PC-3 (cell line): ENCODE results near the gene TMIGD1. TPM values are rescaled to one million over a fixed set of nuclear protein-coding genes. Genes with fewer than 3 reads are reported as not detected.
A peak's percentile ranks its signal among the peaks of the same experiment; 100 is the strongest.

Experiments
- ATAC-seq: fragments of 200-7000 bp; cut with Tn5 transposase; 2 replicates; pipeline ENCODE4 v1.9.1; 2020; ENCODE audit warnings: mild to moderate bottlenecking, moderate library complexity
- BruUV-seq: library from RNA; stranded (reverse); fragments of 400-500 nt; replicated peaks from 2 replicates; lab custom pipeline; 2021; lab: Mats Ljungman, UMichigan
- CTCF ChIA-PET: fragments of 300-600 bp; sonication (Branson Sonifier 250); formaldehyde crosslinking; loops from one replicate; lab custom pipeline; 2022; ENCODE audit warnings: antibody characterized with exemption; lab: Charles Lee
- POLR2A ChIA-PET: fragments of 300-600 bp; sonication (Branson Sonifier 250); formaldehyde crosslinking; loops from one replicate; lab custom pipeline; 2022; ENCODE audit warnings: antibody characterized with exemption; ENCODE audit not compliant: unreplicated experiment; lab: Charles Lee
- DNase-seq: peaks from one replicate; pipeline ENCODE4 v3.0.0-alpha.2; 2015
- H2AFZ ChIP-seq: fragments of 300-600 bp; sonication (generic); 2 replicates; pipeline ENCODE4 v1.6.0; 2016; ENCODE audit warnings: antibody characterized with exemption, low read length
- H3F3A ChIP-seq: fragments of 300-600 bp; sonication (generic); one replicate; pipeline ENCODE4 v1.6.0; 2017; ENCODE audit warnings: antibody characterized with exemption, low read length, control low read depth, mild to moderate bottlenecking; ENCODE audit not compliant: unreplicated experiment
- H3K27ac ChIP-seq: fragments of 300-600 bp; sonication (generic); 2 replicates; pipeline ENCODE4 v1.5.1; 2016; ENCODE audit warnings: mild to moderate bottlenecking, low read length
- H3K27me3 ChIP-seq: fragments of 300-600 bp; sonication (generic); 2 replicates; pipeline ENCODE4 v1.6.1; 2016; ENCODE audit warnings: low read length, mixed read lengths
- H3K36me3 ChIP-seq: fragments of 300-600 bp; sonication (generic); 2 replicates; pipeline ENCODE4 v1.6.1; 2016; ENCODE audit warnings: low read depth, mixed run types, low read length, mixed read lengths
- H3K4me1 ChIP-seq: fragments of 300-600 bp; sonication (generic); 2 replicates; pipeline ENCODE4 v1.5.1; 2016; ENCODE audit warnings: low read length; ENCODE audit not compliant: insufficient read depth
- H3K4me2 ChIP-seq: fragments of 300-600 bp; sonication (generic); 2 replicates; pipeline ENCODE4 v1.6.0; 2016; ENCODE audit warnings: low read length
- H3K4me3 ChIP-seq: fragments of 300-600 bp; sonication (generic); 2 replicates; pipeline ENCODE4 v1.5.1; 2016; ENCODE audit warnings: mild to moderate bottlenecking, low read length, mixed read lengths
- H3K79me2 ChIP-seq: fragments of 300-600 bp; sonication (generic); 2 replicates; pipeline ENCODE4 v1.6.1; 2017; ENCODE audit warnings: low read length, mixed read lengths
- H3K9ac ChIP-seq: fragments of 300-600 bp; sonication (generic); 2 replicates; pipeline ENCODE4 v1.6.0; 2016; ENCODE audit warnings: mild to moderate bottlenecking, low read length
- H3K9me2 ChIP-seq: fragments of 300-600 bp; sonication (generic); replicated peaks from 2 replicates; pipeline ENCODE4 v1.6.1; 2016; ENCODE audit warnings: mixed run types, low read length, mixed read lengths
- H3K9me3 ChIP-seq: fragments of 300-600 bp; sonication (generic); 2 replicates; pipeline ENCODE4 v1.6.1; 2016; ENCODE audit warnings: low read length, mixed read lengths
- H4K20me1 ChIP-seq: fragments of 300-600 bp; sonication (generic); 2 replicates; pipeline ENCODE4 v1.6.1; 2016; ENCODE audit warnings: low read length, mixed read lengths
- CTCF ChIP-seq: fragments of 300-600 bp; sonication (generic); conservative IDR thresholded peaks from 2 replicates; pipeline ENCODE4 v1.5.1; 2017; ENCODE audit warnings: antibody characterized with exemption, low read depth, mild to moderate bottlenecking, low read length
- EZH2 ChIP-seq: fragments of 300-600 bp; sonication (generic); IDR thresholded peaks from one replicate; pipeline ENCODE4 v1.6.1; 2017; ENCODE audit warnings: antibody characterized with exemption, mild to moderate bottlenecking, low read length; ENCODE audit not compliant: unreplicated experiment
- EZH2phosphoT487 ChIP-seq: fragments of 300-600 bp; sonication (generic); IDR thresholded peaks from 2 replicates; pipeline ENCODE4 v1.6.1; 2018; ENCODE audit warnings: mild to moderate bottlenecking, antibody characterized with exemption, low read length, borderline replicate concordance
- intact Hi-C: fragments of 100-400 bp; cut with micrococcal nuclease; formaldehyde crosslinking; loops from 2 replicates; pipeline ENCODE4 v1.9.0; 2023
- total RNA-seq: library from RNA; depleted of rRNA; stranded (reverse); fragments of >200 nt; gene quantifications from 2 replicates; pipeline ENCODE4 v1.2.3, GENCODE V29; 2014

Gene TMIGD1
- total RNA-seq, 1 experiment from 2014 or later, result not detected

- Histone ChIP-seq H3K27me3 (no peaks in the 10 kb centered on the region), H2AFZ (no peak overlapping the region), H4K20me1 (no peaks in the 10 kb centered on the region), H3K4me1 (no peaks in the 10 kb centered on the region), H3K27ac (no peak overlapping the region), H3K9me3 (no peaks in the 10 kb centered on the region), H3F3A (no peaks in the 10 kb centered on the region), H3K36me3 (peaks cover 19% of the 10 kb centered on the region), H3K4me3 (no peak overlapping the region), H3K4me2 (no peak overlapping the region), H3K9me2 (no peaks in the 10 kb centered on the region), H3K9ac (no peak overlapping the region), H3K79me2 (no peaks in the 10 kb centered on the region)
- intact Hi-C loops, result no loop called here
- TF ChIP-seq CTCF (no peak), EZH2 (no peak), EZH2phosphoT487 (no peak)
- ATAC-seq (no peak), DNase-seq (no peak)
- BruUV-seq, result no TSS peak
- ChIA-PET POLR2A (no interaction called here), CTCF (no interaction called here)
Measured at GRCh38 chr17:30275911-30276310, 57.9 kb downstream of the TMIGD1 start.

- Histone ChIP-seq H3K9ac (no peak overlapping the region), H3K79me2 (no peaks in the 10 kb centered on the region), H3F3A (no peaks in the 10 kb centered on the region), H3K9me2 (no peaks in the 10 kb centered on the region), H3K36me3 (peaks cover 19% of the 10 kb centered on the region), H3K4me3 (no peak overlapping the region), H2AFZ (no peak overlapping the region), H4K20me1 (no peaks in the 10 kb centered on the region), H3K4me1 (no peaks in the 10 kb centered on the region), H3K27ac (no peak overlapping the region), H3K4me2 (no peak overlapping the region), H3K9me3 (no peaks in the 10 kb centered on the region), H3K27me3 (no peaks in the 10 kb centered on the region)
- CTCF ChIA-PET, result no interaction called here
- ATAC-seq (no peak), DNase-seq (no peak)
- POLR2A ChIA-PET, result no interaction called here
- intact Hi-C loops, result no loop called here
- TF ChIP-seq EZH2, result no peak
- TF ChIP-seq CTCF, result no peak
- TF ChIP-seq EZH2phosphoT487, result no peak
- BruUV-seq, result no TSS peak
Measured at GRCh38 chr17:30274887-30275286, 59.0 kb downstream of the TMIGD1 start.

- intact Hi-C loops, result no loop called here
- Histone ChIP-seq H4K20me1 (no peaks in the 10 kb centered on the region), H3K4me1 (no peaks in the 10 kb centered on the region), H2AFZ (no peak overlapping the region), H3F3A (no peaks in the 10 kb centered on the region), H3K36me3 (peaks cover 19% of the 10 kb centered on the region), H3K4me2 (no peak overlapping the region), H3K27me3 (no peaks in the 10 kb centered on the region), H3K9me3 (no peaks in the 10 kb centered on the region), H3K9ac (no peak overlapping the region), H3K79me2 (no peaks in the 10 kb centered on the region), H3K9me2 (no peaks in the 10 kb centered on the region), H3K4me3 (no peak overlapping the region), H3K27ac (no peak overlapping the region)
- DNase-seq, result no peak
- ATAC-seq, result peak; percentile 20; the same call in 1 of the 2 replicates
- TF ChIP-seq EZH2 (no peak), CTCF (no peak), EZH2phosphoT487 (no peak)
- BruUV-seq, result no TSS peak
- CTCF ChIA-PET, result no interaction called here
- POLR2A ChIA-PET, result no interaction called here
Measured at GRCh38 chr17:30273373-30273772, 60.5 kb downstream of the TMIGD1 start.
